NCI-H146 treated with DMSO at 0.1 percent for 48 hours (cell line): ENCODE measurements around the gene AVPR2.

ENCODE experiments used
- DNase-seq: peaks from one replicate; lab custom pipeline; 2025; ENCODE audit not compliant: unreplicated experiment; lab: John Stamatoyannopoulos, UW

AVPR2 gene

GRCh38 chrX:153948847-153949805 is 44.7 kb downstream of the AVPR2 start:
- DNase-seq, result no peak

- no peak for DNase-seq
These were observed 45.7 kb downstream of the AVPR2 start for GRCh38 chrX:153950127-153950526.

- DNase-seq, result no peak
These were observed 47.4 kb downstream of the AVPR2 start for GRCh38 chrX:153951683-153952372.

GRCh38 chrX:153952373-153953026 is 48.0 kb downstream of the AVPR2 start:
- no peak for DNase-seq

- no peak for DNase-seq
These were observed 48.9 kb downstream of the AVPR2 start for GRCh38 chrX:153953342-153953830.

- no peak for DNase-seq
These were observed 49.6 kb downstream of the AVPR2 start for GRCh38 chrX:153953892-153954557.

GRCh38 chrX:153954558-153955227 is 50.2 kb downstream of the AVPR2 start:
- no peak for DNase-seq

GRCh38 chrX:153955228-153955732 is 50.8 kb downstream of the AVPR2 start:
- no peak for DNase-seq

GRCh38 chrX:153956044-153956907 is 51.8 kb downstream of the AVPR2 start:
- no peak for DNase-seq
